ENCODE measurements around the gene EEIG1.

Gene EEIG1

GRCh38 chr9:127937388-127938297 is 43.1 kb downstream of the EEIG1 start, which contains the start of gene DPM2:
Gene DPM2, minus strand, starts transcription at chr9:127937854. Its CDS starts 34 bp downstream, at chr9:127937820.
- DNase-seq: peak; percentile 67

- DNase-seq: no peak
Measured at GRCh38 chr9:127937056-127937387, 43.8 kb downstream of the EEIG1 start.

- no peak for DNase-seq
Measured at GRCh38 chr9:127936347-127936852, 44.4 kb downstream of the EEIG1 start.

- no peak for DNase-seq
Measured at GRCh38 chr9:127935765-127936221, 45.0 kb downstream of the EEIG1 start.

- no peak for DNase-seq
Measured at GRCh38 chr9:127934986-127935385, 45.8 kb downstream of the EEIG1 start.

- DNase-seq: no peak
Measured at GRCh38 chr9:127934248-127934647, 46.5 kb downstream of the EEIG1 start.

- no peak for DNase-seq
Measured at GRCh38 chr9:127931092-127931881, 49.5 kb downstream of the EEIG1 start.
